ENCODE measurements around the gene STXBP4. TPM values are rescaled to one million over a fixed set of nuclear protein-coding genes. Genes with fewer than 3 reads are reported as not detected.

Gene STXBP4
- polyA plus RNA-seq, 4 donors: 2.3 to 10.6 (median 3.9) TPM

DNA sequence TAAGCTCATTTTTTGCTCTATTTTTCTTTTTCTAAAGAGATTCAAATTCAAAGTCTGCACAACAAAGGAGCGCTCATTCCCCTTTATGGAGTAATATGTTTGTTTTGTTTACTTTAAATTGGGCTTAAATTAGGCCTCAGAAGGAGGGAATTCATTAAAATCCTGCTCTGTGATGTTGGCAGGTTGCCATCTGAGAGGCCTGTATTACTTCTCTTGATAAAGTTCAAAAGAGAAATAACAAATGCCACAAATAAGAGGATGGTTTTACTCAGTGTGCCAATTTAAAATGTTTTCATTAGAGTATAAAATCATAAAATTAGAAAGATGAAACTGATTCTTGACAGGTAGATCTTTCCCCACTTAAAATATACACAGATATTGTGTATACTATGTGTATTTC, 241.7 kb downstream of the STXBP4 start:
- no peak overlapping the region for H3K27ac ChIP-seq (ENCODE audit: low read depth in 1 of 3, low read length in 2 of 3)
- 70 to 76% (median 75%) methylated on average over 1 of the region's 1 CpG for WGBS, 3 donors
- FAIRE-seq (no peak), DNase-seq (no peak)
- H3K4me1 ChIP-seq (ENCODE audit: control insufficient read depth in 3 of 3, insufficient read depth in 2 of 3, low read depth in 1 of 3, low read length in 2 of 3): no peaks in the 10 kb centered on the region
- H3K4me3 ChIP-seq (ENCODE audit: low read depth in 1 of 3, low read length in 3 of 3): no peak overlapping the region
- no peaks in the 10 kb centered on the region for H3K27me3 ChIP-seq (ENCODE audit: control insufficient read depth in 3 of 3, insufficient read depth in 3 of 3, low read length in 3 of 3)
- no peaks in the 10 kb centered on the region for H3K9me3 ChIP-seq (ENCODE audit: control insufficient read depth in 2 of 2, insufficient read depth in 1 of 2, low read depth in 1 of 2, low read length in 1 of 2)
- no peaks in the 10 kb centered on the region for H3K36me3 ChIP-seq (ENCODE audit: control insufficient read depth in 3 of 3, insufficient read depth in 2 of 3, low read depth in 1 of 3, low read length in 3 of 3)

DNA sequence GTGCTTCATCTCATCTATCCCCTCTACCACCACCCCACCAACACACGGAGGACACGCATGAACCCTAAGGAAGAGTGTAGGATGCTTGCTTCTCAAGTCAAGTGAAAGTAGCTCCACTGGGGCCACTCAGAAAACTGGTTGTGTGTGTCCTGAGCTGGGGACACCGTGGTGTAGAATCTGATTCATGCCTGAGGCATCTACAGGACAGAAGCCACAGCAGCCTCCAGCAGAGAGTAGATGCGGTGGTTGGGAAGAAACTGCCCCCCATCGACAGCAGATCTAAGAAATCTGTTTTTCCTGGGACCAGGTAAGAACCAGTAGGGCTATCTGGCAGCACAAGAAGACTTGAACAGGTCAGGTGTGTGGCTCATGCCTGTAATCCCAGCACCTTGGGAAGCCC, 244.3 kb downstream of the STXBP4 start:
- no peak for DNase-seq
- FAIRE-seq: no peak
- Histone ChIP-seq H3K36me3 (ENCODE audit: control insufficient read depth in 3 of 3, insufficient read depth in 2 of 3, low read depth in 1 of 3, low read length in 3 of 3) (no peaks in the 10 kb centered on the region), H3K9me3 (ENCODE audit: control insufficient read depth in 2 of 2, insufficient read depth in 1 of 2, low read depth in 1 of 2, low read length in 1 of 2) (peaks cover 0 to 2% of the 10 kb centered on the region in 2 donors), H3K27ac (ENCODE audit: low read depth in 1 of 3, low read length in 2 of 3) (no peak overlapping the region), H3K4me3 (ENCODE audit: low read depth in 1 of 3, low read length in 3 of 3) (no peak overlapping the region), H3K27me3 (ENCODE audit: control insufficient read depth in 3 of 3, insufficient read depth in 3 of 3, low read length in 3 of 3) (no peaks in the 10 kb centered on the region), H3K4me1 (ENCODE audit: control insufficient read depth in 3 of 3, insufficient read depth in 2 of 3, low read depth in 1 of 3, low read length in 2 of 3) (no peaks in the 10 kb centered on the region)
- 90 to 91% (median 90%) methylated on average over 5 of the region's 5 CpGs for WGBS, 3 donors

DNA sequence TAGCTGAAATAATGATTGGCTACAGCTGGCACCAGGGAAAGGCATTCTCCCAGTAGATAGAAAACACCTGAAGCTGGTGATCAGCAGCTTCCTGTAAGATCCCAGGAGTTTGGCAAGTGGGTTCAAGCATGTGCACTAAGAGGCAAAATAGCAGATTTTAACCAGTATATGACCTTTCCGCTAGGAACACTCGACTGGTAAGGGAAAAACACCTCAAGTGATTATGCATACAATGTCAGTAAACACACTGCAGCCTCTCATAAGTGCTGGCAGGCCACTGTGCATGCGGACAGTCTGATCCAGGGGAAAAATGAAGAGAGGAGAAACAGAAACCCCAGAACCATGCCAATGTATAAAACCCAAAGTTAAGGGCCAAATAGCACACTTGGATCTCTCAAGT, 247.1 kb downstream of the STXBP4 start:
- no peaks in the 10 kb centered on the region for H3K36me3 ChIP-seq (ENCODE audit: control insufficient read depth in 3 of 3, insufficient read depth in 2 of 3, low read depth in 1 of 3, low read length in 3 of 3)
- DNase-seq: no peak
- H3K4me3 ChIP-seq (ENCODE audit: low read depth in 1 of 3, low read length in 3 of 3): no peak overlapping the region
- H3K4me1 ChIP-seq (ENCODE audit: control insufficient read depth in 3 of 3, insufficient read depth in 2 of 3, low read depth in 1 of 3, low read length in 2 of 3): no peaks in the 10 kb centered on the region
- no peak overlapping the region for H3K27ac ChIP-seq (ENCODE audit: low read depth in 1 of 3, low read length in 2 of 3)
- WGBS, 3 donors: 90 to 99% (median 96%) methylated on average over 3 of the region's 3 CpGs
- H3K27me3 ChIP-seq (ENCODE audit: control insufficient read depth in 3 of 3, insufficient read depth in 3 of 3, low read length in 3 of 3): no peaks in the 10 kb centered on the region
- H3K9me3 ChIP-seq (ENCODE audit: control insufficient read depth in 2 of 2, insufficient read depth in 1 of 2, low read depth in 1 of 2, low read length in 1 of 2): peaks cover 0 to 2% of the 10 kb centered on the region in 2 donors
- FAIRE-seq: no peak

DNA sequence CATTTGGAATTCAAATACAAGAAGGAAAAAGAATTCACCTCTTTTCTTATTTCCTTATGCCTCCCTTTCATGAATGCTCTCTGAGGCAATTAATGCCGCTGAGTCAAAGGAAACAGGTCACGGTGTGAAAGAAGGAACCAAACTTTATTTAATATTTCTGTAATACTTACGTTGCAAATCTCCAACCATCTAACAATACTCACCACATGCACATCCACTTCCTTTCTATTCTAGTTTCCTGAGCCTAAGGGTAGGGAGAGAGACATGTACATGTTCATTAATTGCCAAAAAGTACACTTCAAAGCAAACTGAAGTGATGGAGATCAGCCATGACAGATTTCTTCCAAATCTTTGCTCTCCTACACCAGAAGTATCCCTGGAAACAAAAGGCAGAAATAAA, 248.3 kb downstream of the STXBP4 start:
- 65 to 90% (median 67%) methylated on average over 3 of the region's 3 CpGs for WGBS, 3 donors
- no peak for FAIRE-seq

DNA sequence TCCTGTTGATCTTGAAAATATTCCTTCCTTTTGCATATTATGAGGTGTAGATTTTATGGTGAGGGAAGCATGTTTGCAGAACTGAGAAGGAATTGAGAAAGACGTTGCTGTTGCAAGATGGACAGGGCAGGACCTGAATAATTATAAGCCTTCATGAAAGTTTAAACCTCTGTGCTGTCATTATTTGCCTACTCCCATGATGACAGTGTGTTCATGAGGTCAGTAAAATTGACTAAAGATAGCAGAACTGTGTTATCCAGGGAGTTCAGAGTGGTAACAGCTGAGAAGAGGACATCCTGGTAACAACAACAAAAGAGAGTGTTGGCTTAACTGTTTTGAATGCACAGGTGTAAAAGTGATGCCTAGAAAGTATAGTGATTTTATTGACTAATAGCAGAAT, 250.9 kb downstream of the STXBP4 start:
- Histone ChIP-seq H3K36me3 (ENCODE audit: control insufficient read depth in 3 of 3, insufficient read depth in 2 of 3, low read depth in 1 of 3, low read length in 3 of 3) (no peaks in the 10 kb centered on the region), H3K4me3 (ENCODE audit: low read depth in 1 of 3, low read length in 3 of 3) (no peak overlapping the region), H3K27ac (ENCODE audit: low read depth in 1 of 3, low read length in 2 of 3) (no peak overlapping the region), H3K4me1 (ENCODE audit: control insufficient read depth in 3 of 3, insufficient read depth in 2 of 3, low read depth in 1 of 3, low read length in 2 of 3) (no peaks in the 10 kb centered on the region), H3K9me3 (ENCODE audit: control insufficient read depth in 2 of 2, insufficient read depth in 1 of 2, low read depth in 1 of 2, low read length in 1 of 2) (peaks cover 0 to 2% of the 10 kb centered on the region in 2 donors), H3K27me3 (ENCODE audit: control insufficient read depth in 3 of 3, insufficient read depth in 3 of 3, low read length in 3 of 3) (no peaks in the 10 kb centered on the region)
- FAIRE-seq (no peak), DNase-seq (no peak)
- WGBS, 3 donors: 57 to 72% (median 64%) methylated on average over 1 of the region's 1 CpG

More for the DNA sequence above, 248.3 kb downstream of the STXBP4 start:
- Histone ChIP-seq H3K27ac (ENCODE audit: low read depth in 1 of 3, low read length in 2 of 3) (no peak overlapping the region), H3K4me3 (ENCODE audit: low read depth in 1 of 3, low read length in 3 of 3) (no peak overlapping the region), H3K9me3 (ENCODE audit: control insufficient read depth in 2 of 2, insufficient read depth in 1 of 2, low read depth in 1 of 2, low read length in 1 of 2) (peaks cover 0 to 2% of the 10 kb centered on the region in 2 donors), H3K4me1 (ENCODE audit: control insufficient read depth in 3 of 3, insufficient read depth in 2 of 3, low read depth in 1 of 3, low read length in 2 of 3) (no peaks in the 10 kb centered on the region), H3K27me3 (ENCODE audit: control insufficient read depth in 3 of 3, insufficient read depth in 3 of 3, low read length in 3 of 3) (no peaks in the 10 kb centered on the region), H3K36me3 (ENCODE audit: control insufficient read depth in 3 of 3, insufficient read depth in 2 of 3, low read depth in 1 of 3, low read length in 3 of 3) (no peaks in the 10 kb centered on the region)
- DNase-seq: no peak

DNA sequence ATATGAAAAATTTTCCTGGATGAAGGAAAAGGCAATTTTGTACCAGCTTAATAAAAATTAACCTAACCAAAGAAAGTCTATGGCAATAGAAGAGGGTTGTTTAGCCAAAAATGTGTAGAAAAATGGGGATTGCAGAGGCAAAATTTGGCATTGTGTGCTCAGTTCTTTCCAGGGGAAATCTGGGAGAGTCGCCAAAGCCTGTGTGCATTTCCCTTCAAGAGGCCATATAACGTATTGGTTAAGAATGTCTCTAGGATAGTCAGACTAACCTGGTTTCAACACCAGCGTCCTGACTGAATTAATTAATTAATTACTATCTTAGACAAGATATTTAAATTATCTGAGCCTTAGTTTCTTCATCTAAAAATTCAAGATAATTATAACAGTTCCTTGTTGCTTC, 251.4 kb downstream of the STXBP4 start:
- H3K4me1 ChIP-seq (ENCODE audit: control insufficient read depth in 3 of 3, insufficient read depth in 2 of 3, low read depth in 1 of 3, low read length in 2 of 3): no peaks in the 10 kb centered on the region
- FAIRE-seq: no peak
- no peak overlapping the region for H3K4me3 ChIP-seq (ENCODE audit: low read depth in 1 of 3, low read length in 3 of 3)
- peaks cover 0 to 2% of the 10 kb centered on the region in 2 donors for H3K9me3 ChIP-seq (ENCODE audit: control insufficient read depth in 2 of 2, insufficient read depth in 1 of 2, low read depth in 1 of 2, low read length in 1 of 2)
- H3K27me3 ChIP-seq (ENCODE audit: control insufficient read depth in 3 of 3, insufficient read depth in 3 of 3, low read length in 3 of 3): no peaks in the 10 kb centered on the region
- no peak for DNase-seq
- WGBS, 3 donors: 57 to 76% (median 71%) methylated on average over 3 of the region's 3 CpGs
- H3K36me3 ChIP-seq (ENCODE audit: control insufficient read depth in 3 of 3, insufficient read depth in 2 of 3, low read depth in 1 of 3, low read length in 3 of 3): no peaks in the 10 kb centered on the region
- H3K27ac ChIP-seq (ENCODE audit: low read depth in 1 of 3, low read length in 2 of 3): no peak overlapping the region

Other genes starting within 250 kb of the STXBP4 start
- 100 to 1,000 TPM in 2 of 4 donors, 10 to 100 TPM in 2; 57.2 to 120 (median 98.0) TPM for gene TOM1L1, start 67.9 kb upstream of the STXBP4 start, polyA plus RNA-seq
- gene COX11, start 111 bp upstream of the STXBP4 start, polyA plus RNA-seq: 100 to 1,000 TPM in 1 of 4 donors, 10 to 100 TPM in 3; 26.4 to 118 (median 55.3) TPM

Measured in small intestine (tissue), 7 donors.